K562 (cell line): Measurements from ENCODE around the gene SLC22A7. TPM values are rescaled to one million over a fixed set of nuclear protein-coding genes. Genes with fewer than 3 reads are reported as not detected.

Experiments used
- ATF2 ChIP-seq: sonication (generic); formaldehyde crosslinking; IDR thresholded peaks from 2 replicates; pipeline ENCODE4 v1.8.1; 2022; ENCODE audit warnings: missing genetic modification reagents
- ATF7 ChIP-seq: fragments of 450-650 bp; IDR thresholded peaks from 2 replicates; pipeline ENCODE4 v1.7.1; 2014; ENCODE audit warnings: mild to moderate bottlenecking, moderate library complexity
- CBX1 ChIP-seq: sonication (generic); IDR thresholded peaks from 2 replicates; pipeline ENCODE4 v1.6.1; 2016; ENCODE audit warnings: antibody characterized with exemption, low read depth, mild to moderate bottlenecking
- CSDE1 ChIP-seq, 2 experiments: fragments of 450-650 bp; IDR thresholded peaks; 2 replicates each; pipeline ENCODE4 v1.6.1; 2016; ENCODE audit warnings: mild to moderate bottlenecking in 1 of 2
- DEAF1 ChIP-seq: fragments of 450-650 bp; formaldehyde crosslinking; IDR thresholded peaks from 2 replicates; pipeline ENCODE4 v1.4.0; 2020; ENCODE audit warnings: mild to moderate bottlenecking, moderate library complexity
- FOXP4 ChIP-seq: sonication (generic); formaldehyde crosslinking; IDR thresholded peaks from 2 replicates; pipeline ENCODE4 v1.8.0; 2022; ENCODE audit warnings: mild to moderate bottlenecking, missing genetic modification reagents, borderline replicate concordance
- MXD1 ChIP-seq: fragments of 250-450 bp; sonication (Bioruptor Pico); IDR thresholded peaks from 2 replicates; pipeline ENCODE4 v1.8.0; 2021; ENCODE audit warnings: borderline replicate concordance, mild to moderate bottlenecking, moderate library complexity; ENCODE audit not compliant: poor library complexity, severe bottlenecking
- NFIC ChIP-seq: fragments of 450-650 bp; IDR thresholded peaks from 2 replicates; pipeline ENCODE4 v1.6.1; 2017; ENCODE audit warnings: mild to moderate bottlenecking, inconsistent platforms
- NR1H2 ChIP-seq: sonication (generic); formaldehyde crosslinking; IDR thresholded peaks from 2 replicates; pipeline ENCODE4 v1.4.0; 2020; ENCODE audit warnings: mild to moderate bottlenecking, missing genetic modification reagents
- NRF1 ChIP-seq, 2 experiments: fragments of 450-650 bp; IDR thresholded peaks in 1 of 2; conservative IDR thresholded peaks in 1 of 2; 2 replicates each; pipeline ENCODE4 v1.6.1; 2014; ENCODE audit warnings: mild to moderate bottlenecking in 2 of 2
- RBM17 ChIP-seq: fragments of 200-400 bp; formaldehyde crosslinking; IDR thresholded peaks from 2 replicates; pipeline ENCODE4 v1.6.1; 2017; ENCODE audit warnings: low read depth, mild to moderate bottlenecking, low read length, borderline replicate concordance
- SIN3A ChIP-seq, 2 experiments: fragments of 150-350 bp in 1 of 2; IDR thresholded peaks; 2 replicates each; pipeline ENCODE4 v1.6.1; 2011 to 2016; ENCODE audit warnings: borderline replicate concordance in 2 of 2, low read depth in 2 of 2, low read length in 2 of 2, mild to moderate bottlenecking in 2 of 2, moderate library complexity in 2 of 2; ENCODE audit not compliant: control insufficient read depth in 1 of 2
- SMAD1 ChIP-seq: fragments of 150-350 bp; IDR thresholded peaks from 2 replicates; pipeline ENCODE4 v1.6.1; 2014; ENCODE audit warnings: low read length, low read depth; ENCODE audit not compliant: partially characterized antibody
- SP1 ChIP-seq: sonication (generic); formaldehyde crosslinking; IDR thresholded peaks from 2 replicates; pipeline ENCODE4 v1.8.1; 2022; ENCODE audit warnings: mild to moderate bottlenecking, missing genetic modification reagents
- SPI1 ChIP-seq: IDR thresholded peaks from 2 replicates; pipeline ENCODE4 v1.6.1; 2011; ENCODE audit warnings: low read depth, low read length, control low read depth, borderline replicate concordance
- TCF15 ChIP-seq: fragments of 250-450 bp; sonication (Bioruptor Pico); IDR thresholded peaks from 2 replicates; pipeline ENCODE4 v1.8.0; 2022; ENCODE audit warnings: moderate library complexity, mild to moderate bottlenecking, inconsistent platforms
- TEAD4 ChIP-seq, 2 experiments: sonication (generic) in 1 of 2; formaldehyde crosslinking in 1 of 2; IDR thresholded peaks; 2 replicates each; pipeline versions ENCODE4 v1.6.1 to v1.8.0; 2012 to 2022; ENCODE audit warnings: borderline replicate concordance in 1 of 2, inconsistent platforms in 1 of 2, low read length in 1 of 2, mild to moderate bottlenecking in 1 of 2, missing genetic modification reagents in 1 of 2
- ZFP91 ChIP-seq: sonication (generic); formaldehyde crosslinking; IDR thresholded peaks from 2 replicates; pipeline ENCODE4 v1.8.0; 2022; ENCODE audit warnings: mild to moderate bottlenecking, missing genetic modification reagents
- ZNF232 ChIP-seq: sonication (generic); formaldehyde crosslinking; IDR thresholded peaks from 2 replicates; pipeline ENCODE4 v1.8.0; 2022; ENCODE audit warnings: mild to moderate bottlenecking, missing genetic modification reagents
- ZNF384 ChIP-seq: IDR thresholded peaks from 2 replicates; pipeline ENCODE4 v1.6.1; 2012; ENCODE audit warnings: low read depth, low read length, improper control_type of control experiment
- polyA plus RNA-seq, 8 experiments: library from polyadenylated mRNA; depleted of rRNA in 4 of 8; stranded (reverse) in 5 of 8; unstranded in 3 of 8; fragments of >200 nt; fragmentation: Nextera tagmentation in 2 of 8; fragmentation: Illumina TruSeq in 1 of 8; extraction: Ambion mirVana in 2 of 8; extraction: Trizol in 1 of 8; gene quantifications; 2 replicates each; pipeline versions ENCODE4 v1.2.1 to v1.2.3, GENCODE V29; 2011 to 2014; ENCODE audit warnings: inconsistent platforms in 1 of 8, missing spikeins in 1 of 8
- total RNA-seq, 7 experiments: library from RNA; depleted of rRNA in 6 of 7; stranded (reverse); fragments of >200 nt in 6 of 7; fragmentation: Illumina TruSeq in 2 of 7; extraction: Trizol in 2 of 7; gene quantifications; 2 replicates each; pipeline versions ENCODE4 v1.2.1 to v1.2.3, GENCODE V29; 2011 to 2021; ENCODE audit warnings: low replicate concordance in 1 of 7

The SLC22A7 gene
- total and polyA plus RNA-seq, 9 of the 15 experiments (the other 6 are each of a cell fraction or from before 2014, with no cell fraction given) = not detected

GRCh38 chr6:43334466-43335095, 36.5 kb downstream of the SLC22A7 start (continued):
- no peak for TF ChIP-seq MXD1 (CRISPR knock-in tag)
- TF ChIP-seq FOXP4 (CRISPR knock-in tag) = no peak
- TF ChIP-seq SIN3A (IDR thresholded peaks at IDR 0.05; ENCODE audit: borderline replicate concordance in 2 of 2, control insufficient read depth in 1 of 2, low read depth in 2 of 2, low read length in 2 of 2) = no peak
- TF ChIP-seq NFIC = peak; percentile 77
- no peak for TF ChIP-seq CBX1
- no peak for TF ChIP-seq NR1H2 (CRISPR knock-in tag)
- TF ChIP-seq DEAF1 (CRISPR knock-in tag) = peak; percentile 66
- TF ChIP-seq ZNF232 (CRISPR knock-in tag) = no peak
- TF ChIP-seq TCF15 = no peak
- TF ChIP-seq SP1 (CRISPR knock-in tag) = no peak
- no peak for TF ChIP-seq RBM17
- 0 out of 2 replicates have a peak, but pooled peaks have one; percentile 12 for TF ChIP-seq ATF7
- TF ChIP-seq SMAD1 = no peak
- TF ChIP-seq TEAD4 (IDR thresholded peaks at IDR 0.05; ENCODE audit: low read length) = peak; percentile 64
- no peak for TF ChIP-seq TEAD4 (CRISPR knock-in tag; IDR thresholded peaks at IDR 0.05; ENCODE audit: borderline replicate concordance)
- no peak for TF ChIP-seq ZFP91
- peak; percentile 66; the same call in 1 of the 2 replicates for TF ChIP-seq SPI1
- no peak for TF ChIP-seq NRF1 (conservative IDR thresholded peaks at IDR 0.05 in 1 of 2, IDR thresholded peaks at IDR 0.05 in 1 of 2)
- no peak for TF ChIP-seq CSDE1 (IDR thresholded peaks at IDR 0.05)
- TF ChIP-seq ATF2 (CRISPR knock-in tag) = no peak
- no peak for TF ChIP-seq ZNF384
